ENCODE results near the gene ZNF880.

GRCh38 chr19:52336117-52336790, 33.5 kb upstream of the ZNF880 start, which contains the start of gene ZNF610:
- no peak for TF ChIP-seq POLR2A (IDR thresholded peaks at IDR 0.05)
- no peak for TF ChIP-seq CTCF (IDR thresholded peaks at IDR 0.05)
